HepG2 (cell line): Measurements from ENCODE around the gene MAP1LC3A.

Experiments used
- CENPT ChIP-seq: sonication (generic); formaldehyde crosslinking; IDR thresholded peaks from 2 replicates; pipeline ENCODE4 v1.8.0; 2022; ENCODE audit warnings: low read depth, mild to moderate bottlenecking, moderate library complexity, missing genetic modification reagents
- HOXD1 ChIP-seq: sonication (generic); formaldehyde crosslinking; IDR thresholded peaks from 2 replicates; pipeline ENCODE4 v1.5.0; 2020; ENCODE audit warnings: missing genetic modification reagents
- JUNB ChIP-seq: sonication (generic); formaldehyde crosslinking; IDR thresholded peaks from 2 replicates; pipeline ENCODE4 v1.8.0; 2022; ENCODE audit warnings: missing genetic modification reagents, mild to moderate bottlenecking, borderline replicate concordance
- PRPF4 ChIP-seq: fragments of 200-400 bp; formaldehyde crosslinking; IDR thresholded peaks from 2 replicates; pipeline ENCODE4 v1.6.1; 2016; ENCODE audit warnings: low read length, low read depth; ENCODE audit not compliant: poor library complexity, severe bottlenecking
- RAD21 ChIP-seq: fragments of 450-650 bp; formaldehyde crosslinking; IDR thresholded peaks from 2 replicates; pipeline ENCODE4 v1.5.0; 2020; ENCODE audit warnings: mild to moderate bottlenecking
- SNRNP70 ChIP-seq: fragments of 200-400 bp; formaldehyde crosslinking; IDR thresholded peaks from 2 replicates; pipeline ENCODE4 v1.6.1; 2017; ENCODE audit warnings: mild to moderate bottlenecking, low read depth, low read length, moderate library complexity
- ZNF121 ChIP-seq: sonication (generic); formaldehyde crosslinking; IDR thresholded peaks from 2 replicates; pipeline ENCODE4 v1.5.0; 2020; ENCODE audit warnings: mild to moderate bottlenecking, missing genetic modification reagents
- TF ChIP-seq, protein P1 (sequence below): sonication (generic); formaldehyde crosslinking; conservative IDR thresholded peaks from 2 replicates; pipeline ENCODE4 v1.8.0; 2022; ENCODE audit warnings: mild to moderate bottlenecking, moderate library complexity, missing genetic modification reagents

DNA sequence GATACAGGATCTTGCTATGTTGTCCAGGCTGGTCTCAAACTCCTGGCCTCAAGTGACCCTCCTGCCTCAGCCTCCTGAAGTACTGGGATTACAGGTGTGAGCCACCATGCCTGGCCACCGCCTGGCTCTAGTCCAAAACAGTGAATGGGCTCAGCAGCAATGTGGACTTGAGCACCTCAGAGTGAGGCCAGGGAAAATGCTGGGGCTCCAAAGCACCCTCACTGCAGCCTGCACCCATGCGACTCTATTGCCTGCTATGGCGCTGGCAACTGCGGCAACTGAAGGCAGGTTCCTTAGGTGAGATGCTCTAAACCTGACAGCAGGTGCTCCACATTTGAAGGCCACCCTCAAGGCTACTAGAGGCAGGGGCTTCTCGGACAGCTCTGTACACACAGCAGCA, 26.5 kb downstream of the MAP1LC3A start:
- TF ChIP-seq CENPT, result no peak
- TF ChIP-seq, protein P1, sequence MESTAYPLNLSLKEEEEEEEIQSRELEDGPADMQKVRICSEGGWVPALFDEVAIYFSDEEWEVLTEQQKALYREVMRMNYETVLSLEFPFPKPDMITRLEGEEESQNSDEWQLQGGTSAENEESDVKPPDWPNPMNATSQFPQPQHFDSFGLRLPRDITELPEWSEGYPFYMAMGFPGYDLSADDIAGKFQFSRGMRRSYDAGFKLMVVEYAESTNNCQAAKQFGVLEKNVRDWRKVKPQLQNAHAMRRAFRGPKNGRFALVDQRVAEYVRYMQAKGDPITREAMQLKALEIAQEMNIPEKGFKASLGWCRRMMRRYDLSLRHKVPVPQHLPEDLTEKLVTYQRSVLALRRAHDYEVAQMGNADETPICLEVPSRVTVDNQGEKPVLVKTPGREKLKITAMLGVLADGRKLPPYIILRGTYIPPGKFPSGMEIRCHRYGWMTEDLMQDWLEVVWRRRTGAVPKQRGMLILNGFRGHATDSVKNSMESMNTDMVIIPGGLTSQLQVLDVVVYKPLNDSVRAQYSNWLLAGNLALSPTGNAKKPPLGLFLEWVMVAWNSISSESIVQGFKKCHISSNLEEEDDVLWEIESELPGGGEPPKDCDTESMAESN, result no peak
- no peak for TF ChIP-seq HOXD1
- no peak for TF ChIP-seq SNRNP70
- TF ChIP-seq JUNB, result no peak
- no peak for TF ChIP-seq PRPF4
- peak; percentile 82 for TF ChIP-seq ZNF121 (CRISPR knock-in tag)
- no peak for TF ChIP-seq RAD21 (CRISPR knock-in tag)
